RWPE1 (cell line): ENCODE measurements around the gene BLM.
"Not testable (repeated sequence)": the region's sequence is repeated elsewhere in the genome, so short reads cannot be mapped to it uniquely, and the experiment has no call there.

ENCODE experiments used
- CTCF ChIA-PET: fragments of 350-600 bp; sonication (Branson Sonifier 250); formaldehyde crosslinking; extraction: SDS; loops from one replicate; lab custom pipeline; 2021; lab: Yijun Ruan, JAX
- POLR2A ChIA-PET: fragments of 400-600 bp; formaldehyde crosslinking; extraction: SDS; loops from one replicate; lab custom pipeline; 2020; ENCODE audit warnings: antibody characterized with exemption; ENCODE audit not compliant: low non-redundant PET; lab: Yijun Ruan, JAX
- DNase-seq: peaks from one replicate; pipeline ENCODE4 v3.0.0; 2012; ENCODE audit warnings: low spot score
- H3K27ac ChIP-seq: fragments of 450-650 bp; 2 replicates; pipeline ENCODE4 v1.5.1; 2017
- TF ChIP-seq, protein P1 (sequence below): fragments of 450-650 bp; conservative IDR thresholded peaks from 2 replicates; pipeline ENCODE4 v1.5.1; 2017; ENCODE audit warnings: low read depth, mild to moderate bottlenecking

Gene BLM

DNA sequence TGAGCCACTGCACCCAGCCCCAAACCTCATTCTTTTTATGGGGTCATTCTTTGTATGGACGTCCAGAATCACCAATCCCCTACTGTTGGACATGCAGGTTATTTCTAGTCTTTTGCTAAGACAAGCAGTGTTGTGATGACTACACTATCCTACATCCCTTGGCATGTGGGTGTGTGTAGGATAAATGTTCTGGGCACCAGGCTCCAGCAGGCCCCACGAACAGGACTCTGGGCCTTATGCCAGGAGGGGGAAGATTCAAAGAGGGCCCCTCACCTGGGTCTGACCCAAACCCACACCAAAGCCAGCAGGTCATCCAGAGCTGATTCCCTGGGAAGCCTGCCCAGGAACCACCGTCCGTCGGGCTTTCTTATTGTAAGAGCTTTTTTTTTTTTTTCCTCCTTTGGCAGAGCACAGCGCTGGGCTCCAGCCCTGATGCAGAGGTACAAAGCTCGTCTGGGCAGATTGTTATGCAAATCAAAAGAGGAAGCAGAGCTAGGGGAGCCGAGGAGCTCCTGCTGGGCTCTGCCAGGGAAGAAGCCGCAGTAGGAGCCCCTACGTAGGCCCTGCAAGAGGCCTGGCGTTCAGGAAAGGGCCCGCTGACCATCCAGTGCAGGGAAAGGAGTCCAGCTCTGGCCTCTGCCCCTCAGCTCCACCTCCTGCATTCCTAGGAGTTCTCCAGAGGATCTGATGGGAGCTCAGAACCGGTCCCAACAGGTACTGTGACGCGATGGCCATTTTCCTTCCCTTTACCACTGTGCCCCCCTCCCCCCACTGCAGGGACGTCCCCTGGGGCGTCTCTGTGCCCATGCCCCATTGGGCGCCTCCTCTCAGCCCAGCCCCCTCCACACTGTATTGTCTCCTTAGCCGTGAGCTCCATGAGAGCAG is 122.3 kb downstream of the BLM start:
- POLR2A ChIA-PET, result interaction anchor here (0.5 to 0.8 kb wide), 3 partner anchors 13 to 37 kb away, joined by 3 to 5 read pairs (median 3); no protein-coding TSS in a partner anchor
- DNase-seq, result peak; percentile 38

DNA sequence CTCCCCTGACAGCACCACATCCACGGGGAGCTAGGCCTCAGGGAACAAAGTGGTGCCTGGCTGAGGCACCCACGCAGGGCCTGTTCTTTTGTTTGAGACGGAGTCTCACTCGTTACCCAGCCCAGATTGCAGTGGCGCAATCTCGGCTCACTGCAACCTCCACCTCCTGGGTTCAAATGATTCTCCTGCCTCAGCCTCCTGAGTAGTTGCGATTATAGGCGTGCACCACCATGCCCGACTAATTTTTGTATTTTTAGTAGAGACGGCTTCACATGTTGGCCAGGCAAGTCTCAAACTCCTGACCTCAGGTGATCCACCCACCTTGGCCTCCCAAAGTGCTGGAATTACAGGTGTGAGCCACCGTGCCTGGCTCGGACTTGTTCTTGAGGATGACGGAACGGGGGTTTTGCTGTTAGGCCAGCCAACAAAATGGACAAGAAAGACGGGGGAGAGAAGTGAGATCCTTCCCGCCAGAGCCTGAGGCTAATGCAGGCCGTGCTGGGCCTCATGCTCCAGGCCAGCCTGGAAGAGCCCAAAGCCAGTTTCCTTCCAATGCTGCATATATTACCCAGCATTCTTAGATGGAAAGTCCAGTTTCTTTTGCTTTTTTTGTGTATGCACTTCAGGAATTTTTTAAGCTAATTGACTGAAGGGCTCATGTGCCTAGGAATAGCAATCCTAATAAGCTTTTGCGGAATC is 123.2 kb downstream of the BLM start:
- DNase-seq, result no peak
- POLR2A ChIA-PET, result no interaction called here
- CTCF ChIA-PET, result interaction anchor here (0.5 to 1.0 kb wide), 3 partner anchors 11 to 694 kb away, joined by 3 to 6 read pairs (median 3); no protein-coding TSS in a partner anchor
- TF ChIP-seq, protein P1, sequence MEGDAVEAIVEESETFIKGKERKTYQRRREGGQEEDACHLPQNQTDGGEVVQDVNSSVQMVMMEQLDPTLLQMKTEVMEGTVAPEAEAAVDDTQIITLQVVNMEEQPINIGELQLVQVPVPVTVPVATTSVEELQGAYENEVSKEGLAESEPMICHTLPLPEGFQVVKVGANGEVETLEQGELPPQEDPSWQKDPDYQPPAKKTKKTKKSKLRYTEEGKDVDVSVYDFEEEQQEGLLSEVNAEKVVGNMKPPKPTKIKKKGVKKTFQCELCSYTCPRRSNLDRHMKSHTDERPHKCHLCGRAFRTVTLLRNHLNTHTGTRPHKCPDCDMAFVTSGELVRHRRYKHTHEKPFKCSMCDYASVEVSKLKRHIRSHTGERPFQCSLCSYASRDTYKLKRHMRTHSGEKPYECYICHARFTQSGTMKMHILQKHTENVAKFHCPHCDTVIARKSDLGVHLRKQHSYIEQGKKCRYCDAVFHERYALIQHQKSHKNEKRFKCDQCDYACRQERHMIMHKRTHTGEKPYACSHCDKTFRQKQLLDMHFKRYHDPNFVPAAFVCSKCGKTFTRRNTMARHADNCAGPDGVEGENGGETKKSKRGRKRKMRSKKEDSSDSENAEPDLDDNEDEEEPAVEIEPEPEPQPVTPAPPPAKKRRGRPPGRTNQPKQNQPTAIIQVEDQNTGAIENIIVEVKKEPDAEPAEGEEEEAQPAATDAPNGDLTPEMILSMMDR, result no peak
- H3K27ac ChIP-seq, result peak overlapping the region; percentile 70

More for the DNA sequence above, 122.3 kb downstream of the BLM start:
- CTCF ChIA-PET, result interaction anchor here (0.7 to 1.0 kb wide), 3 partner anchors 12 to 689 kb away, joined by 3 to 6 read pairs (median 3); no protein-coding TSS in a partner anchor
- H3K27ac ChIP-seq, result peak overlapping the region; percentile 70
- TF ChIP-seq, protein P1, result no peak

DNA sequence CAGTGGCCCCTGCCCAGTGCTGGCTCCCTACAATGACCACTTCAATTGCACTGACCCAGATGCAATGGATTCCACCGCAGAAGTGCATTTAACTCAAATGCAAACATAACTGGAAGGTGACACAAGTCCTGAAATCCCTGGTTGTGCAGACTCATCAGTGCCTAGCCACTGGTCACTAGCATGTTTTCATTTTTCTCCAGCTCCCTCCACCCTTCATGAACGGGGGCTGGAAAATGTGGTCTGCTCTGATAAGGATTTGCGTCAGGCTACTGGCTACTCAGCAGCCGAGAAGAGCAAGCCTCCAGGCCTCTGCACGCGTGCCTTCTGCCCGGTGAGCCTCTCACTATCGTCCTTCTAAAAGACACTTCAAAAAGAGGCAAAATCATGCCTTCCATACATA is 123.8 kb downstream of the BLM start:
- no peak for DNase-seq
- TF ChIP-seq, protein P1, result no peak
- POLR2A ChIA-PET, result no interaction called here

DNA sequence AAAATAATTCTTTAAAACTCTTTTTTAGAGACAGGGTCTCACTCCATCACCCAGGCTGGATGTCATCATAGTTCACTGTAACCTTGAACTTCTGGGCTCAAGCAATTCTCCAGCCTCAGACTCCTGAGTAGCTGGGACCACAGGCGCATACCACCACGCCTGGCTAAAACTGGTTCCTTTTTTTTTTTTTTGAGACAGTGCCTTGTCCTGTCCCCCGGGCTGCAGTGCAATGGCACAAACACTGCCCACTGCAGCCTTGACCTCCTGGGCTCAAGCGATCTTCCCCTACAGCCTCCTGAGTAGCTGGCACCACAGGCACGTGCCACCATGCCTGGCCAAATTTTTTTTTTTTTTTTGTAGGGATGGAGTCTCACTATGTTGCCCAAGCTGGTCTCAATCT is 127.5 kb downstream of the BLM start:
- CTCF ChIA-PET, result interaction anchor here (0.7 kb wide), 1 partner anchor 255 kb away, joined by 5 read pairs; no protein-coding TSS in a partner anchor
- POLR2A ChIA-PET, result interaction anchor here (0.6 kb wide), 1 partner anchor 102 kb away, joined by 3 read pairs; no protein-coding TSS in a partner anchor
- DNase-seq, result no peak
- H3K27ac ChIP-seq, result peak overlapping the region; percentile 10
- TF ChIP-seq, protein P1, result no peak

More for the DNA sequence above, 123.8 kb downstream of the BLM start:
- CTCF ChIA-PET, result no interaction called here
- H3K27ac ChIP-seq, result no peak overlapping the region

DNA sequence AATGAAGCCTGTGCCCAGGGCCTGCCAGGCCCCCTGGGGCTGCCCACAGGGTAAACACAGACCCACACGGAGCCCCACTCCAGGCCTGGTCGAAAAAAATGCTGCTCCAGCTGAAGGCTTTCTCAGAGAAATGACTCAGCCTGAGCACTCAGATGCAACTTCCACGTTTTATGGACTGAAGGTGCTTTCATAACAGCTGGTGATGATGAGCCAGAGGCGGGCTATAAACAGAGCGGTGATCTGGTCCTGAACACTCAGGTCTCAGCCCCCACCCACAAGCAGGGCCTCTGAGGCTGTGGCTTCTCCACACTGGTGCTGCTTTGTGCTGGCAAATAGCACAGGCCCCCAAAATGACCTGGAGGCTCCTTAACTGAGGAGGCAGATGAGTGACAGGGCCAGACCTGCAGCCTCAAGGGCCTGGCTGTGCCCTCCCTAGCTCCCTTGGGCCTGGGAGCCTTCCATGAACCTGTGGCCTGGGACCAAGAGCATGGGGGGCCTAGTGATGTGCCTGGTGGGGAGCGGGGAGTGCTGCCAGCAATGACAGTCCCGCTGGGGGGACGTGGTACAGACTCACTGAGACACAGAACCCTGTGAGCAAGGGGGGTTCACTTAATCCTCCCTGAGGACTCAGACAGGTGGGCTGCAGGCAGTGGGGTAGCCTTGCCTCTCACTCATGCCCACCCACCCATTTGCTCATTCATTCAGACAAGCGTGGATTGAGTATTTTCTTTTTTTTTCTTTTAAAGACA is 128.2 kb downstream of the BLM start:
- TF ChIP-seq, protein P1, result no peak
- ChIA-PET CTCF (no interaction called here), POLR2A (interaction anchor here (0.6 kb wide), 1 partner anchor 102 kb away, joined by 3 read pairs; no protein-coding TSS in a partner anchor)
- peak overlapping the region; percentile 10 for H3K27ac ChIP-seq
- DNase-seq, result peak; percentile 47

DNA sequence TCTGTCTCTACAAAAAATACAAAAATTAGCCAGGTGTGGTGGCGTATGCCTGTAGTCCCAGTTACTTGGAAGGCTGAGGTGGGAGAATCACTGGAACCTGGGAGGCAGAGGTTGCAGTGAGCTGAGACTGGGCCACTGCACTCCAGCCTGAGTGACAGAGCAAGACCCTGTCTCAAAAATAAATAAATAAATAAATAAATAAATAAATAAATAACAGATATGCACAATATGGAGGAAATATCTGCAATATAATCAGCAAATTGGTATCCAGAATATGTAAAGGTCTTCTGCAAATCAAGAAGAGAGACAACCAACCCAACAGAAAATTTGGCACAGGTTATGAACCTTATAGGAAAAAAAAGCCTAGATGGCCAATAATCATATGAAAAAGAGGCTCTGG is 132.3 kb downstream of the BLM start:
- DNase-seq, H3K27ac ChIP-seq, POLR2A ChIA-PET: not testable (repeated sequence)
- CTCF ChIA-PET, result interaction anchor here (0.7 to 1.0 kb wide), 2 partner anchors 16 to 37 kb away, joined by 4 to 5 read pairs; no protein-coding TSS in a partner anchor
